ENCODE data around the gene ORMDL2.

DNA sequence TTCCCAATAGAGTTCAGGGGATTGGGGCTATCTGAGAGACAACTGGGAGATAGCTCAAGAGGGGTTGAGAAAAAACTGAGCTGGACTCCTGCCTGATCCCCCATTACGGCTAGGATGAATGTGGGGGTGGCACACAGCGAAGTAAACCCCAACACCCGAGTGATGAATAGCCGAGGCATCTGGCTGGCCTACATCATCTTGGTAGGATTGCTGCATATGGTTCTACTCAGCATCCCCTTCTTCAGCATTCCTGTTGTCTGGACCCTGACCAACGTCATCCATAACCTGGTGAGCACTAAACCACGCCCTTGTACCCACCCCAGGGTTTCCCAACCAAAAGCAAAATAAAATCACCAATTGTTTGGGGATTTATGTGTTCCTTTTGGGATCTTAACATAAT lies 1.0 kb downstream of the ORMDL2 start:
- no peak for TF ChIP-seq ARNTL (CRISPR knock-in tag; IDR thresholded peaks at IDR 0.05; ENCODE audit: borderline replicate concordance, low read depth)
- no peak for TF ChIP-seq RARB (CRISPR knock-in tag; IDR thresholded peaks at IDR 0.05)
- no peak for TF ChIP-seq BACH2 (CRISPR knock-in tag; IDR thresholded peaks at IDR 0.05; ENCODE audit: borderline replicate concordance)
- no peak for TF ChIP-seq OSR1 (CRISPR knock-in tag; IDR thresholded peaks at IDR 0.05)
- TF ChIP-seq, protein P1, sequence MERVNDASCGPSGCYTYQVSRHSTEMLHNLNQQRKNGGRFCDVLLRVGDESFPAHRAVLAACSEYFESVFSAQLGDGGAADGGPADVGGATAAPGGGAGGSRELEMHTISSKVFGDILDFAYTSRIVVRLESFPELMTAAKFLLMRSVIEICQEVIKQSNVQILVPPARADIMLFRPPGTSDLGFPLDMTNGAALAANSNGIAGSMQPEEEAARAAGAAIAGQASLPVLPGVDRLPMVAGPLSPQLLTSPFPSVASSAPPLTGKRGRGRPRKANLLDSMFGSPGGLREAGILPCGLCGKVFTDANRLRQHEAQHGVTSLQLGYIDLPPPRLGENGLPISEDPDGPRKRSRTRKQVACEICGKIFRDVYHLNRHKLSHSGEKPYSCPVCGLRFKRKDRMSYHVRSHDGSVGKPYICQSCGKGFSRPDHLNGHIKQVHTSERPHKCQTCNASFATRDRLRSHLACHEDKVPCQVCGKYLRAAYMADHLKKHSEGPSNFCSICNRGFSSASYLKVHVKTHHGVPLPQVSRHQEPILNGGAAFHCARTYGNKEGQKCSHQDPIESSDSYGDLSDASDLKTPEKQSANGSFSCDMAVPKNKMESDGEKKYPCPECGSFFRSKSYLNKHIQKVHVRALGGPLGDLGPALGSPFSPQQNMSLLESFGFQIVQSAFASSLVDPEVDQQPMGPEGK (CRISPR knock-in tag; IDR thresholded peaks at IDR 0.05; ENCODE audit: borderline replicate concordance): no peak
- TF ChIP-seq, protein P2, sequence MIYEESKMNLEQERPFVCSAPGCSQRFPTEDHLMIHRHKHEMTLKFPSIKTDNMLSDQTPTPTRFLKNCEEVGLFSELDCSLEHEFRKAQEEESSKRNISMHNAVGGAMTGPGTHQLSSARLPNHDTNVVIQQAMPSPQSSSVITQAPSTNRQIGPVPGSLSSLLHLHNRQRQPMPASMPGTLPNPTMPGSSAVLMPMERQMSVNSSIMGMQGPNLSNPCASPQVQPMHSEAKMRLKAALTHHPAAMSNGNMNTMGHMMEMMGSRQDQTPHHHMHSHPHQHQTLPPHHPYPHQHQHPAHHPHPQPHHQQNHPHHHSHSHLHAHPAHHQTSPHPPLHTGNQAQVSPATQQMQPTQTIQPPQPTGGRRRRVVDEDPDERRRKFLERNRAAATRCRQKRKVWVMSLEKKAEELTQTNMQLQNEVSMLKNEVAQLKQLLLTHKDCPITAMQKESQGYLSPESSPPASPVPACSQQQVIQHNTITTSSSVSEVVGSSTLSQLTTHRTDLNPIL (CRISPR knock-in tag; IDR thresholded peaks at IDR 0.05; ENCODE audit: low read depth): no peak
- TF ChIP-seq TOX (CRISPR knock-in tag; IDR thresholded peaks at IDR 0.05; ENCODE audit: borderline replicate concordance): no peak
- no peak for TF ChIP-seq ZFP30 (CRISPR knock-in tag; IDR thresholded peaks at IDR 0.05)
- no peak for TF ChIP-seq ZNF565 (CRISPR knock-in tag; conservative IDR thresholded peaks at IDR 0.05; ENCODE audit: low read depth)

Measured in SK-N-SH treated with all-trans-retinoic acid at 6 μM for 48 hours (cell line).